ENCODE data around the gene SPINT2.

SPINT2 gene

GRCh38 chr19:38281811-38282566 is 17.6 kb downstream of the SPINT2 start:
- no peak overlapping the region for H3K9ac ChIP-seq (ENCODE audit: insufficient read length)
- H3K36me3 ChIP-seq (ENCODE audit: insufficient read depth, low read length), result no peaks in the 10 kb centered on the region
- H3K9me3 ChIP-seq (ENCODE audit: low read depth, low read length), result no peaks in the 10 kb centered on the region
- no peak overlapping the region for H3K4me3 ChIP-seq
- TF ChIP-seq POLR2AphosphoS5 (IDR thresholded peaks at IDR 0.05; ENCODE audit: borderline replicate concordance, low read depth, low read length) (no peak), EZH2 (IDR thresholded peaks at IDR 0.05) (no peak), FOXP2 (optimal IDR thresholded peaks at IDR 0.05; ENCODE audit: control extremely low read depth, extremely low read length, insufficient read depth) (no peak)
- DNase-seq (ENCODE audit: low read depth, low spot score), result no peak
- no peak overlapping the region for H3K27ac ChIP-seq

- Histone ChIP-seq H3K27ac (no peak overlapping the region), H3K36me3 (ENCODE audit: insufficient read depth, low read length) (no peaks in the 10 kb centered on the region), H3K9me3 (ENCODE audit: low read depth, low read length) (no peaks in the 10 kb centered on the region), H3K9ac (ENCODE audit: insufficient read length) (no peak overlapping the region), H3K4me3 (no peak overlapping the region)
- TF ChIP-seq FOXP2 (optimal IDR thresholded peaks at IDR 0.05; ENCODE audit: control extremely low read depth, extremely low read length, insufficient read depth), result no peak
- TF ChIP-seq POLR2AphosphoS5 (IDR thresholded peaks at IDR 0.05; ENCODE audit: borderline replicate concordance, low read depth, low read length), result no peak
- no peak for TF ChIP-seq EZH2 (IDR thresholded peaks at IDR 0.05)
- no peak for DNase-seq (ENCODE audit: low read depth, low spot score)
Observed at GRCh38 chr19:38283271-38283670, 18.9 kb downstream of the SPINT2 start.

DNA sequence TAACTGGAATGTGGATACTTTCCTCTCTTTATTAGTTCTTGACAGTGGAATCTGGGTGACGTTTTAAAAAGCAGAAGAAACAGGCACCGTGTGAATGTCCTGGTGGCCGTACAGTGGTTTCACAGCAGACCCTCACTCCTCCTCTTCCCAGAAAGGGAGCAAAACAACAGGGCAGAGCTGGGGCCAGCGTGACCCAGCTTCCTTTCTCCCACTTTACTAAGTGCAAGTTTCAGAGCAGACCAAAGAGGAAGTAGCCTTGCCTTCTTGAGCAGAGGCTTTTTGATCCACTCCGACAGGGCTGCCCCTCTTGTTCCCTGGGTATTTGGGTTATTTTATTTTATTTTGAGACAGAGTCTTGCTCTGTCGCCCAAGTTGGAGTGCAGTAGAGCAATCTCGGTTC is 20.0 kb downstream of the SPINT2 start:
- Histone ChIP-seq H3K36me3 (ENCODE audit: insufficient read depth, low read length) (no peaks in the 10 kb centered on the region), H3K27ac (no peak overlapping the region), H3K4me3 (no peak overlapping the region), H3K9ac (ENCODE audit: insufficient read length) (no peak overlapping the region), H3K9me3 (ENCODE audit: low read depth, low read length) (no peaks in the 10 kb centered on the region)
- no peak for DNase-seq (ENCODE audit: low read depth, low spot score)
- TF ChIP-seq FOXP2 (optimal IDR thresholded peaks at IDR 0.05; ENCODE audit: control extremely low read depth, extremely low read length, insufficient read depth), result no peak
- no peak for TF ChIP-seq EZH2 (IDR thresholded peaks at IDR 0.05)
- TF ChIP-seq POLR2AphosphoS5 (IDR thresholded peaks at IDR 0.05; ENCODE audit: borderline replicate concordance, low read depth, low read length), result no peak

GRCh38 chr19:38285567-38285966 is 21.2 kb downstream of the SPINT2 start:
- no peak for TF ChIP-seq FOXP2 (optimal IDR thresholded peaks at IDR 0.05; ENCODE audit: control extremely low read depth, extremely low read length, insufficient read depth)
- TF ChIP-seq POLR2AphosphoS5 (IDR thresholded peaks at IDR 0.05; ENCODE audit: borderline replicate concordance, low read depth, low read length), result no peak
- no peak for TF ChIP-seq EZH2 (IDR thresholded peaks at IDR 0.05)
- no peak overlapping the region for H3K27ac ChIP-seq
- H3K36me3 ChIP-seq (ENCODE audit: insufficient read depth, low read length), result no peaks in the 10 kb centered on the region
- H3K9ac ChIP-seq (ENCODE audit: insufficient read length), result no peak overlapping the region
- H3K9me3 ChIP-seq (ENCODE audit: low read depth, low read length), result no peaks in the 10 kb centered on the region
- no peak for DNase-seq (ENCODE audit: low read depth, low spot score)
- H3K4me3 ChIP-seq, result no peak overlapping the region

DNA sequence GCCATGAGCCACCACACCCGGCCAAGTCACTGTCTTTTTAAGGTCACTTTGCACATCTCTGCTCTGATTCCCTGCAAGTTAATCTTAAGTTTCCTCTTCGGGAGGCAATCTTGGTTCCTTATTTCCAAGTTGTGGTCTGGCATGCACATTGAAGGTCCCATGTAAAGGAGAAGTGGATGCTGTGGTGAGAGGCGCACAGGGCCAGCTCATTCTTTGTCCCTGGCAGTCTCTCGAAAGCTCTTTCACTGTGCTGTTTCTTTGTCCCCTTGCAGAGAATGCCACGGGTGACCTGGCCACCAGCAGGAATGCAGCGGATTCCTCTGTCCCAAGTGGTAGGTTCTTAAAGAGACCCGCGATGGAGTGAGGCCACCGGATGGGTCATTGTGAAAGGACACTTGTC is 23.2 kb downstream of the SPINT2 start:
- no peak for TF ChIP-seq POLR2AphosphoS5 (IDR thresholded peaks at IDR 0.05; ENCODE audit: borderline replicate concordance, low read depth, low read length)
- Histone ChIP-seq H3K4me3 (no peak overlapping the region), H3K36me3 (ENCODE audit: insufficient read depth, low read length) (no peaks in the 10 kb centered on the region), H3K27ac (no peak overlapping the region), H3K9ac (ENCODE audit: insufficient read length) (no peak overlapping the region), H3K9me3 (ENCODE audit: low read depth, low read length) (no peaks in the 10 kb centered on the region)
- DNase-seq (ENCODE audit: low read depth, low spot score), result no peak

DNA sequence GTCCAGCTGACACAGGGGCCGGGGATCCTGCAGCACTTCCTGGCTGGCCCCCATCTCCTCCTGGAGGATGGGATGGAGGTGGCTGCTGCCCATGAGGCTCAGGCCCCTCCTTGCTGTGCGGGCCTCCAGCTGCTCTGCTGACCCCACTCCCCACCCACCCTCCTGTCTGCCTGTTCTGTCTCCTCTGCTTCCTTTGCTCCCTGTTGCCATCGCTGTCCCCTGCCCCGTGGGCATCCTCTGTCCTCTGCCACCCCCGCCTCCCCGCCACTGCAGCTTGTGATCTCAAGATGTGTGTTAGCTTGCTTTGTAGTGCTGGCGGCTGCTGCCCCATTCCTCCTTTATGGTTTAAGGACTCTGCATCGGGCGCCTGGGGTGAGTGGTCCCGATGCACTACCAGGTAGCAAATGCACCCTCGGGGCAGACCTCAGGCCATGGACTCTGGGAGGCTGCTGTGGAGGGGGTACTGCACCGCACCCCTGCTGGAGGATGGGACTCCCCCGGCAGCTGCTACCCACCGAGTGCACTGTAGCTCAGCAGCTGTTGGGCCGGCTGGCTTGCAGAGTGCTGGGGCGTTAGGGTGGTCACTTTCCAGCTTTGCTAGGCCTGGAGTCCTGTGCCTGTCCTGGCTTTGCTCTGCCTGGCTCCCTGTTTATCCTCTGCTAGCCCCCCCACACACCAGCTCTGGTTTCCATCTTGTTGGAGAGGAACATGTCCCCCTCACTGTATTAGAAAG is 23.9 kb downstream of the SPINT2 start:
- DNase-seq (ENCODE audit: low read depth, low spot score), result no peak

DNA sequence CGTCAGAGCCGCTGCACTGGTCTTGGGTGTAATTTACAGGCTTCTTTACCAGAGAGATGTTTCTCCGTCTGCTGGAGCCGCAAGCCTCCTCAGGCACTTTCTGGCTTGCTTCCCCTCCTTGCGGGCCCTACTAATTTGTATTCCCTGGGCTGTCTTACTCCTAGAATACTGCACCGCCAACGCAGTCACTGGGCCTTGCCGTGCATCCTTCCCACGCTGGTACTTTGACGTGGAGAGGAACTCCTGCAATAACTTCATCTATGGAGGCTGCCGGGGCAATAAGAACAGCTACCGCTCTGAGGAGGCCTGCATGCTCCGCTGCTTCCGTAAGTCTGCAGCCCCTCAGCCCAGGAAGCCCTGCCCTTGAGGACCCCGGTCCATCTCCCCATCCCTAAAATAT is 25.6 kb downstream of the SPINT2 start:
- Histone ChIP-seq H3K4me3 (no peak overlapping the region), H3K9ac (ENCODE audit: insufficient read length) (no peak overlapping the region), H3K36me3 (ENCODE audit: insufficient read depth, low read length) (no peaks in the 10 kb centered on the region), H3K27ac (no peak overlapping the region), H3K9me3 (ENCODE audit: low read depth, low read length) (no peaks in the 10 kb centered on the region)
- TF ChIP-seq POLR2AphosphoS5 (IDR thresholded peaks at IDR 0.05; ENCODE audit: borderline replicate concordance, low read depth, low read length) (no peak), FOXP2 (optimal IDR thresholded peaks at IDR 0.05; ENCODE audit: control extremely low read depth, extremely low read length, insufficient read depth) (no peak), EZH2 (IDR thresholded peaks at IDR 0.05) (no peak)
- DNase-seq (ENCODE audit: low read depth, low spot score), result no peak

More for the DNA sequence above, 23.9 kb downstream of the SPINT2 start:
- H3K36me3 ChIP-seq (ENCODE audit: insufficient read depth, low read length), result no peaks in the 10 kb centered on the region
- TF ChIP-seq FOXP2 (optimal IDR thresholded peaks at IDR 0.05; ENCODE audit: control extremely low read depth, extremely low read length, insufficient read depth) (no peak), POLR2AphosphoS5 (IDR thresholded peaks at IDR 0.05; ENCODE audit: borderline replicate concordance, low read depth, low read length) (no peak), EZH2 (IDR thresholded peaks at IDR 0.05) (no peak)
- H3K4me3 ChIP-seq, result no peak overlapping the region
- no peaks in the 10 kb centered on the region for H3K9me3 ChIP-seq (ENCODE audit: low read depth, low read length)
- H3K27ac ChIP-seq, result no peak overlapping the region
- H3K9ac ChIP-seq (ENCODE audit: insufficient read length), result no peak overlapping the region

GRCh38 chr19:38290631-38291147 is 26.3 kb downstream of the SPINT2 start:
- no peak overlapping the region for H3K27ac ChIP-seq
- no peak overlapping the region for H3K9ac ChIP-seq (ENCODE audit: insufficient read length)
- H3K9me3 ChIP-seq (ENCODE audit: low read depth, low read length), result no peaks in the 10 kb centered on the region
- H3K36me3 ChIP-seq (ENCODE audit: insufficient read depth, low read length), result no peaks in the 10 kb centered on the region
- no peak overlapping the region for H3K4me3 ChIP-seq
- TF ChIP-seq FOXP2 (optimal IDR thresholded peaks at IDR 0.05; ENCODE audit: control extremely low read depth, extremely low read length, insufficient read depth) (no peak), EZH2 (IDR thresholded peaks at IDR 0.05) (no peak), POLR2AphosphoS5 (IDR thresholded peaks at IDR 0.05; ENCODE audit: borderline replicate concordance, low read depth, low read length) (no peak)
- no peak for DNase-seq (ENCODE audit: low read depth, low spot score)

Data from SK-N-MC (cell line).